Thyroid gland (tissue), 4 donors: Measurements from ENCODE around the gene CACNA1G. TPM values are rescaled to one million over a fixed set of nuclear protein-coding genes. Genes with fewer than 3 reads are reported as not detected.

ENCODE experiments used
- DNase-seq, 2 donors: peaks; one replicate each; pipeline ENCODE4 v3.0.0-alpha.2; 2019
- H3K27ac ChIP-seq, 3 donors: fragments of 200-600 bp; sonication (generic); 1 replicate in 2 of 3; 2 replicates in 1 of 3; pipeline ENCODE4 v1.5.1; 2016 to 2019; ENCODE audit warnings: mild to moderate bottlenecking in 1 of 3, moderate library complexity in 1 of 3
- H3K27me3 ChIP-seq: fragments of 200-600 bp; sonication (generic); one replicate; pipeline ENCODE4 v1.5.1; 2019
- H3K36me3 ChIP-seq, 2 donors: fragments of 200-600 bp; sonication (generic); one replicate each; pipeline ENCODE4 v1.5.1; 2016 to 2019
- H3K4me1 ChIP-seq, 2 donors: fragments of 200-600 bp; sonication (generic); one replicate each; pipeline ENCODE4 v1.5.1; 2017 to 2019
- H3K4me3 ChIP-seq, 3 donors: fragments of 200-600 bp; sonication (generic); replicated peaks in 1 of 3; 1 replicate in 2 of 3; 2 replicates in 1 of 3; pipeline ENCODE4 v1.5.1; 2016; ENCODE audit warnings: mild to moderate bottlenecking in 1 of 3
- H3K9me3 ChIP-seq: fragments of 200-600 bp; sonication (generic); one replicate; pipeline ENCODE4 v1.5.1; 2017
- CTCF ChIP-seq, 6 experiments: fragments of 200-600 bp in 3 of 6; fragments of 450-650 bp in 3 of 6; sonication (generic) in 3 of 6; IDR thresholded peaks; one replicate each; pipeline ENCODE4 v1.5.1; 2016 to 2019; ENCODE audit warnings: antibody characterized with exemption in 6 of 6, mild to moderate bottlenecking in 2 of 6, inconsistent platforms in 1 of 6, moderate library complexity in 1 of 6
- POLR2A ChIP-seq, 2 donors: fragments of 450-650 bp; IDR thresholded peaks; one replicate each; pipeline ENCODE4 v1.6.1; 2017; ENCODE audit warnings: antibody characterized with exemption in 2 of 2, mild to moderate bottlenecking in 2 of 2, moderate library complexity in 1 of 2
- WGBS, 2 donors: methylation state at CpG; one replicate each; pipeline ENCODE4 v1.1.5; 2017; 5-methylcytosine and 5-hydroxymethylcytosine counted together
- intact Hi-C: fragments of 100-400 bp; cut with DNase I; formaldehyde crosslinking; loops from one replicate; pipeline ENCODE4 v1.15.1; 2023
- total RNA-seq, 4 donors: library from RNA; depleted of rRNA; stranded (reverse); fragments of >200 nt; gene quantifications; one replicate each; pipeline ENCODE4 v1.2.3, GENCODE V29; 2016

Gene CACNA1G
- total RNA-seq, 4 donors from 2014 or later: 0.13 to 3.3 (median 0.52) TPM

- H3K27ac ChIP-seq: no peak overlapping the region
These were observed 9.1 kb upstream of the CACNA1G start for GRCh38 chr17:50551433-50551815.

GRCh38 chr17:50551884-50552283 lies 8.6 kb upstream of the CACNA1G start:
- 93 to 96% methylated on average over 10 to 11 of the region's 12 CpGs for WGBS, 2 donors
- intact Hi-C loops: loop anchor here (2.0 to 5.0 kb wide), 2 partner anchors 73 to 145 kb away; no protein-coding TSS in a partner anchor
- H3K4me3 ChIP-seq: no peak overlapping the region
- no peak overlapping the region for H3K27ac ChIP-seq
- TF ChIP-seq POLR2A (IDR thresholded peaks at IDR 0.05) (no peak), CTCF (IDR thresholded peaks at IDR 0.05) (no peak)
- H3K4me1 ChIP-seq: peaks cover 16 to 26% of the 10 kb centered on the region in 2 donors
- H3K9me3 ChIP-seq: no peaks in the 10 kb centered on the region
- H3K36me3 ChIP-seq: peaks cover 0 to 7% of the 10 kb centered on the region in 2 donors
- DNase-seq: no peak
- no peaks in the 10 kb centered on the region for H3K27me3 ChIP-seq

More at GRCh38 chr17:50551433-50551815, 9.1 kb upstream of the CACNA1G start:
- WGBS, 2 donors: no CpG with 5 or more reads among the region's 8 CpGs
- Histone ChIP-seq H3K4me3 (no peak overlapping the region), H3K4me1 (peaks cover 12 to 22% of the 10 kb centered on the region in 2 donors), H3K27me3 (no peaks in the 10 kb centered on the region), H3K36me3 (peaks cover 0 to 7% of the 10 kb centered on the region in 2 donors), H3K9me3 (no peaks in the 10 kb centered on the region)
- TF ChIP-seq CTCF (IDR thresholded peaks at IDR 0.05) (no peak), POLR2A (IDR thresholded peaks at IDR 0.05) (no peak)
- intact Hi-C loops: loop anchor here (2.0 to 5.0 kb wide), 2 partner anchors 73 to 146 kb away; no protein-coding TSS in a partner anchor
- no peak for DNase-seq

GRCh38 chr17:50554201-50554600 lies 6.3 kb upstream of the CACNA1G start:
- no peak overlapping the region for H3K27ac ChIP-seq
- intact Hi-C loops: loop anchor here (5.0 kb wide), 1 partner anchor 143 kb away; no protein-coding TSS in a partner anchor
- 95% methylated on average over 4 to 17 of the region's 17 CpGs for WGBS, 2 donors
- peaks cover 0 to 7% of the 10 kb centered on the region in 2 donors for H3K36me3 ChIP-seq
- H3K4me1 ChIP-seq: peaks cover 28 to 38% of the 10 kb centered on the region in 2 donors
- no peak for TF ChIP-seq CTCF (IDR thresholded peaks at IDR 0.05)
- TF ChIP-seq POLR2A (IDR thresholded peaks at IDR 0.05): no peak
- no peaks in the 10 kb centered on the region for H3K27me3 ChIP-seq
- no peak overlapping the region for H3K4me3 ChIP-seq
- DNase-seq: no peak
- no peaks in the 10 kb centered on the region for H3K9me3 ChIP-seq

DNA sequence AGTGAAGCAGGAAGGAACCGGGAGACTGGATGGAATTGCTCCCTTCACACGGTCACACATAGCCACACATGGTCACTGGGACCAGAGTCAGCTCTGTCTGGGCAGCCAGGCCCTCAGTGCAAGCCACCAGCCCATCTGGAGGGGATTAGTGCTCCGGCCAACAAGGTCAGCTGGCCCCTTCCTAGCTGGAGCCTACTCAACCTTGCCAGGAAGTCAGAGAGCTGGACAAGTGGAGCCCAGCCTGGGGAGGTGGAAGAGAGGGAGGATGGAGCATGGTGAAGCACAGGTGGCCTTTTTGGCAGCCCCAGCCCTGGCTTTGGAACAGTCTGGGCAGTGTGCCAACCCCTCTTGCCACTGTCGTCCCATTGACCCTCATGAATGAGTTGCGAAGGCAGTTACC lies 3.7 kb upstream of the CACNA1G start:
- DNase-seq: peak; percentile 89 to 93
- H3K9me3 ChIP-seq: no peaks in the 10 kb centered on the region
- H3K27me3 ChIP-seq: peaks cover 10% of the 10 kb centered on the region
- no peak overlapping the region for H3K4me3 ChIP-seq
- peaks cover 0 to 7% of the 10 kb centered on the region in 2 donors for H3K36me3 ChIP-seq
- peaks cover 48 to 57% of the 10 kb centered on the region in 2 donors for H3K4me1 ChIP-seq
- peak overlapping the region in 2 of 3 donors; percentile 1 to 21 for H3K27ac ChIP-seq
- TF ChIP-seq CTCF (IDR thresholded peaks at IDR 0.05) (no peak), POLR2A (IDR thresholded peaks at IDR 0.05) (no peak)
- intact Hi-C loops: no loop called here
- WGBS, 2 donors: 20 to 34% methylated on average over 4 to 5 of the region's 5 CpGs

DNA sequence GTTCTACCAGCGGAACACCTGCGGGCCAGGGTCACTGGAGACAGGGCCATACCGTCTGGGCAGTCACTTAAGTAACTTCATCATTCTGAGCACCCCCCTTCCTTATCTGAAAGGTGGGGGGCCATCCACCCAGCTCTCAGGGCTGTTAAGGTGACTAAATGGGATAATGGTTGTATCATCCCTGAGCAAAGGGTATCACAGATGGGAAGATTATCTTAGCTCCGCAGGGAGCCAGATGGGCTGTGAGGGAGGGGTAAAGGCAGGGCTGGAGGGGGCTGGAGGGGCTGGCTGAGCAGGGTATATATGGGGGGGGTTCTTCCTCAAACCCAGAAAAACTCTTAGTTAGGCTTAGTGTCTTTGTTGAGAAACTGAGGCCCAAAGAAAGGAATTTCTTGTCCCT lies 2.9 kb upstream of the CACNA1G start:
- WGBS, 2 donors: 90 to 96% methylated on average over 4 of the region's 4 CpGs
- DNase-seq: no peak
- H3K4me3 ChIP-seq: no peak overlapping the region
- no peaks in the 10 kb centered on the region for H3K9me3 ChIP-seq
- H3K27ac ChIP-seq: no peak overlapping the region
- intact Hi-C loops: no loop called here
- H3K27me3 ChIP-seq: peaks cover 10% of the 10 kb centered on the region
- H3K36me3 ChIP-seq: peaks cover 0 to 7% of the 10 kb centered on the region in 2 donors
- TF ChIP-seq POLR2A (IDR thresholded peaks at IDR 0.05) (no peak), CTCF (IDR thresholded peaks at IDR 0.05) (no peak)
- peaks cover 52 to 62% of the 10 kb centered on the region in 2 donors for H3K4me1 ChIP-seq
